Esophagus squamous epithelium (tissue), 4 donors: ENCODE results near the gene VAV3.

Experiments used
- POLR2A ChIP-seq, 4 donors: fragments of 450-650 bp; IDR thresholded peaks; one replicate each; pipeline ENCODE4 v1.6.1; 2017; ENCODE audit warnings: antibody characterized with exemption in 4 of 4, mild to moderate bottlenecking in 4 of 4, moderate library complexity in 3 of 4
- TF ChIP-seq, protein P1 (sequence below), 6 experiments: fragments of 450-650 bp in 4 of 6; fragments of 200-600 bp in 2 of 6; sonication (generic) in 2 of 6; IDR thresholded peaks; one replicate each; pipeline ENCODE4 v1.5.1; 2016 to 2019; ENCODE audit warnings: antibody characterized with exemption in 6 of 6, mild to moderate bottlenecking in 4 of 6, moderate library complexity in 4 of 6

DNA sequence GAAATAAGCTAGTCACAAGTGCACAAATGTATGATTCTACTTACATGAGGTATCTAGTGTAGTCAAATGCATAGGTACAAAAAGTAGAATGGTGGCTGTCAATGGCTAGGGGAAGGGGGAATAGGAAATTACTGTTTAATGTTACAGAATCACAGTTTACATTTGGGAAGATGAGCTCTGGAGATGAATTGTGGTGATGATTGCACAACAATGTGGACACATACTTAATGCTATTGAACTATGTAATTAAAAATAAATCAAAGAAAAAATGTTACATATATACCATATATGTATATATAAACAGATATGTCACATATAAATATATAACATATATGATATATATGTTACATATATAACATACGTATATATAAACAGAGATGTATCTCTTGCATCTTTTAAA is 39.4 kb downstream of the VAV3 start:
- TF ChIP-seq, protein P1, sequence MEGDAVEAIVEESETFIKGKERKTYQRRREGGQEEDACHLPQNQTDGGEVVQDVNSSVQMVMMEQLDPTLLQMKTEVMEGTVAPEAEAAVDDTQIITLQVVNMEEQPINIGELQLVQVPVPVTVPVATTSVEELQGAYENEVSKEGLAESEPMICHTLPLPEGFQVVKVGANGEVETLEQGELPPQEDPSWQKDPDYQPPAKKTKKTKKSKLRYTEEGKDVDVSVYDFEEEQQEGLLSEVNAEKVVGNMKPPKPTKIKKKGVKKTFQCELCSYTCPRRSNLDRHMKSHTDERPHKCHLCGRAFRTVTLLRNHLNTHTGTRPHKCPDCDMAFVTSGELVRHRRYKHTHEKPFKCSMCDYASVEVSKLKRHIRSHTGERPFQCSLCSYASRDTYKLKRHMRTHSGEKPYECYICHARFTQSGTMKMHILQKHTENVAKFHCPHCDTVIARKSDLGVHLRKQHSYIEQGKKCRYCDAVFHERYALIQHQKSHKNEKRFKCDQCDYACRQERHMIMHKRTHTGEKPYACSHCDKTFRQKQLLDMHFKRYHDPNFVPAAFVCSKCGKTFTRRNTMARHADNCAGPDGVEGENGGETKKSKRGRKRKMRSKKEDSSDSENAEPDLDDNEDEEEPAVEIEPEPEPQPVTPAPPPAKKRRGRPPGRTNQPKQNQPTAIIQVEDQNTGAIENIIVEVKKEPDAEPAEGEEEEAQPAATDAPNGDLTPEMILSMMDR (IDR thresholded peaks at IDR 0.05), result no peak
- no peak for TF ChIP-seq POLR2A (IDR thresholded peaks at IDR 0.05)
